ENCODE results near the gene PTCRA.
"Not testable (repeated sequence)": the region's sequence is repeated elsewhere in the genome, so short reads cannot be mapped to it uniquely, and the experiment has no call there.

The PTCRA gene

GRCh38 chr6:42939810-42940167 lies 23.9 kb downstream of the PTCRA start:
- no peak for DNase-seq (ENCODE audit: low read depth in 1 of 2, low spot score in 1 of 2)

- DNase-seq (ENCODE audit: low read depth in 1 of 2, low spot score in 1 of 2), result no peak
Observed at GRCh38 chr6:42940493-42941045, 24.7 kb downstream of the PTCRA start.

DNA sequence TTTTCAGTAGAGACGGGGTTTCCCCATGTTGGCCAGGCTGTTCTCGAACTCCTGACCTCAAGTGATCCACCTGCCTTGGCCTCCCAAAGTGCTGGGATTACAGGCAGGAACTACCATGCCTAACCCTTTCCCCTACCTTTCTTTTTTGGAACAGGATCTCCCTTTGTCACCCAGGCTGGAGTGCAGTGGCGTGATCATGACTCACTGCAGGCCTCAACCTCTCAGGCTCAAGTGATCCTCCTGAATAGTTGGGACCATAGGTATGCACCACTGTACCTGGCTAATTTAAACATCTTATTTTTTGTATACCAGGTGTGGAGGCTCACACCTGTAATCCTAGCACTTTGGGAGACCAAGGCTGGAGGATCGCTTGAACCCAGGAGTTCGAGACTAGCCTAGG lies 25.5 kb downstream of the PTCRA start:
- not testable (repeated sequence) for DNase-seq (ENCODE audit: low read depth in 1 of 2, low spot score in 1 of 2)

DNA sequence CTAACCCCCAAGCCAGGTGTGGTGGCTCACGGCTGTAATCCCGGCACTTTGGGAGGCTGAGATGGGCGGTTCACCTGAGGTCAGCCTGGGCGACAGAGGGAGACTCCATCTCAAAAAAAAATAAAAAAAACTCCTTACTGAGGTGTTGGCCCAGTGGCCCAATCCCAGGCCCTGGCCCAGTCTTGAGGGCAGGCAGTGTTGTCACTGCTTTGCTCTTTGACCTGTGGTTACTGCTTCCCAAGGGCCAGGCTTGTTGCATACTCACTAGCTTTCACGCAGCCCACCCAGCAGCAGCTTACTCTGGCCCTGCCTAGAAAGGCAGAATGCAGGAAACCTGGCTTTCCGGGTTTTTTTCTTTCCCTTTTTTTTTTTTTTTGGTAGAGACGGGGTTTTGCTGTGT lies 26.6 kb downstream of the PTCRA start:
- no peak for DNase-seq (ENCODE audit: low read depth in 1 of 2, low spot score in 1 of 2)

- DNase-seq (ENCODE audit: low read depth in 1 of 2, low spot score in 1 of 2), result no peak
Observed at GRCh38 chr6:42947950-42948349, 32.1 kb downstream of the PTCRA start.

DNA sequence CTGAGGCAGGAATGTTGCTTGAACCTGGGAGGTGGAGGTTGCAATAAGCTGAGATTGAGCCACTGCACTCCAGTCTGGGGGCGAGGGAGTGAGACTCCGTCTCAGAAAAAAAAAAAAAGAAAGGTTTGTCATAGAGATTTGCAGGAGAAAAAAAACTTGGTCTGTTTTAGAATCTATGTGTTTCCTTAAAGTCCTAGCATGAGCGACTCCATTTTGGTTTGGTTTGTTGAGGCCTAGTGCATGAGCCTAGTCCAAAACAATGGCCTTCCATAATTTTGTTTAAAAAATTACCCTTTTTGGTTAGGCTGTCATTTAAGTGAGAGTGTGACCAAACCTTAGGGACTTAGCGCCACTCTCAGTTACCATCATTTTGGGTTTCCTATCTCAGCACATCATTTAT lies 36.5 kb downstream of the PTCRA start:
- no peak for DNase-seq (ENCODE audit: low read depth in 1 of 2, low spot score in 1 of 2)

DNA sequence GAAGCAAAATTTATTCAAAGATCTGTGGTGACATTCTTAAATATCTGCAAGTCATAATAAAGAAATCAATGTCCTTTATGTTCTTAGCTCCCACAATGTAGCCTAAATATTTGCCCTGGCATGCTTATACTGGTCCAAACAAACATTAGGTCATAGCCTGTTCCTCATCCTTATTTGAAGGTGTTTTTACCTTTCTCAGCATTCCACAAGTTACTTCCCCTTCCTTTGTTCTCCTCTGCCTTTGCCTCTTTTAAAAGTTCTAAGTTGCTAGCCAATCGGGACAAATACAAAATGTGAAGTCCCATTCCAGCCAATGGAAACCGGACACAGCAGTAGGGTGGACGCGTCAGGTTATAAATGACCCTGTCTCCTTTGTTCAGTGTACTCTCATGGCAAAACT lies 38.6 kb downstream of the PTCRA start:
- DNase-seq (ENCODE audit: low read depth in 1 of 2, low spot score in 1 of 2), result not testable (repeated sequence)

DNA sequence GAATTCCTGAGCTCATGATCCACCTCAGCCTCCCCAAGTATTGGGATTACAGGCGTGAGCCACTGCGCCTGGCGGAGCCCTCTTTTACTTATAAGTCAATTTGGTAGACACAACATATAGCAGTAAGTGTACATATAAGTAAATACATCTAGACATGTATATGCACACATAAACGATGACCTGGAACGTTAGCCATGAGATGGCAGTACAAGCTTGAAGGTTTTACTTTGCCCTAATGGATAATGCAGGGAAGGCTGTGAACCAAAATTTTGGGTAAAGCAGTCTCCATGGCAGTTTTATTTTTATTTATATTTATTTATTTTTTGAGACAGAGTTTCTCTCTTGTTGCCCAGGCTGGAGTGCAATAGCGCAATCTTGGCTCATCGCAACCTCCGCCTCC lies 42.3 kb downstream of the PTCRA start:
- DNase-seq (ENCODE audit: low read depth in 1 of 2, low spot score in 1 of 2), result no peak

DNA sequence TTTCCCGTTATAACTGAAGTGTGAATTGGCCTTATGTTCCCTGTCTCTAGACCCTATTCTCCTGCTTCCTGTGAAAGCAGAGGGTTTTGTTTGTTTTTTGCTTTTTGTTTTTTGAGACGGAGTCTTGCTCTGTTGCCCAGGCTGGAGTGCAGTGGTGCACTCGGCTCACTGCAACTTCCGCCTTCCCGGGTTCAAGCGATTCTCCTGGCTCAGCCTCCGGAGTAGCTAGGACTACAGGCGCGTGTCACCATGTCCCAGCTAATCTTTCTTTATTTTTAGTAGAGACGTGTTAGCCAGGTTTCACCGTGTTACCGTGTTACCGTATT lies 44.0 kb downstream of the PTCRA start:
- DNase-seq (ENCODE audit: low read depth in 1 of 2, low spot score in 1 of 2), result no peak

DNA sequence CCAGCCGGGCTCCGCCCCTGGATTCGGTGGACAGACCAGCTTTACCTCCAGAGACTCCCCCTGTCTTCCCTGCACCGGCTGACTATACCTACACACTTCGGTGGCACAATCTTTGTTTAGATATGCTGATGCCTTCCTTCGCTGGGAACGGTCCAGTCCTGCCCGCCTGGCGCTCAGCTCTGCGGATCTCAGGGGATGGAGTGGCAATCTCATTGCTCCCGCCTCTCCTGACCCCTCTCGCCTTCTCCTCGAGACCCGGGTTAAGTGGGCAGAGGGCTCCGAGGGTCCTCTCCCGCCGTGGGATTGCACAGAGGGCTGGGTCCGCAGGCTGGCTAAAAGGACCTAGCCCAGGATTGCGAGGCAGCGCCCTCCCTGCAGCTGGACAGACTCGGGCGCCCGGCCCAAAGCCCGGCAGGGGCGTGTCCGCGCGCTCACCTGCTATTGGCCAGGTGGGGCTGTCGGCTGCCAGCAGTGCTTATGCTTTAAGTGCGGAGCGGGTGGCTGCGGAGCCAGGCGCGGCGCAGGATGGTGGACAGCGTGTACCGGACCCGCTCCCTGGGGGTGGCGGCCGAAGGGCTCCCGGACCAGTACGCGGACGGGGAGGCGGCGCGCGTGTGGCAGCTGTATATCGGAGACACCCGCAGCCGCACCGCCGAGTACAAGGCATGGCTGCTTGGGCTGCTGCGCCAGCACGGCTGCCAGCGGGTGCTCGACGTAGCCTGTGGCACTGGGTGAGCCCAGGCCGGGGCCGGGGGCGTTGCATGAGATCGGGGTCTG lies 44.6 kb downstream of the PTCRA start, which contains the start of gene GNMT:
Gene GNMT (plus strand): TSS at position 512 of the 777 bp plus-strand sequence. CDS start 14 bp downstream, at position 526.
- DNase-seq (ENCODE audit: low read depth in 1 of 2, low spot score in 1 of 2), result no peak

DNA sequence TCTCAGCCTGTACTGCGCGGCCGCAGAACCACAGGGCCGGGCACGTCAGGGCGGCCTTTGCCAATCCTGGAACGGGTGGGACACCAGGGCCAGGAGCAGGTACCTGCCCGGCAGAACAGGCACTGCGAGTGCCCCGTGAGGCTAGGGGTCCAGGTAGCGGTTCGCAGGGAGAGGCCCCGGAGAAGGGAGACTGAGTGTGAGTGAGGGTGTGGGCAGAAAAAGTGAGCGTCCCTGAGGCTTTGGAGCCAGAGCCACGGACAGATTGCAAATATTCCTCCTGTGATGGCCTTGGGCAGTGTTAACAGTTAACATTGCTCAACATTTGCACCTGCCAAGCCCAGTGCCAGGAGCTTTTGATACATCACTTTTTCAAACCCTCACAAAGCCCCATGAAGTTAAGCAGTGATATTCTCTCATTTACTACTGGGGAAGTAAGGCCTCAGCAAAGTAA lies 45.2 kb downstream of the PTCRA start:
- DNase-seq (ENCODE audit: low read depth in 1 of 2, low spot score in 1 of 2), result no peak

GRCh38 chr6:42962096-42962495 lies 46.2 kb downstream of the PTCRA start:
- DNase-seq (ENCODE audit: low read depth in 1 of 2, low spot score in 1 of 2), result no peak

DNA sequence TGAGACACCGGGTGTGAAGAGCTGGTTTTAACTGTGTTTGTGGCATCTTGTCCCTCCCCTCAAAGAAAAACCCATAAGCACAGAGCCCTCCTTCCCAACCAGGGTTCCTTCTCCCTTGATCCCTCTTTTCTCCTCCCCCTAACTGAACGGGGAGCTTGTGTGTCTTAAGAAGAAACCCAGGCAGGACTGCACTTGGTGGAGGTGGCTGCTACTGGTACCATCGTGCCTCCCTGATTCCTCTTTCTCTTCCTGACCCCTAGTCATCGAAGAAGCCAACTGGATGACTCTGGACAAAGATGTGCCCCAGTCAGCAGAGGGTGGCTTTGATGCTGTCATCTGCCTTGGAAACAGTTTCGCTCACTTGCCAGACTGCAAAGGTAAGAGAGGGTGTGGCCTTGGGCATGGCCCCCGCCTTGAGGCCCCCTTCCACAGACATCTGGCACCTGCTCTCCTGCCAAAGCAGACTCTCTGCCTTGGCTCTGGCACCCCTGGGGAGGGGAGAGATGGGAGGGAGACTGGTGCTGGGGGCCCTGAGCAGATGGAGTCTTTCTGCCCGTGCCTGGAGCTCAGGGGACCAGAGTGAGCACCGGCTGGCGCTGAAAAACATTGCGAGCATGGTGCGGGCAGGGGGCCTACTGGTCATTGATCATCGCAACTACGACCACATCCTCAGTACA lies 46.8 kb downstream of the PTCRA start:
- DNase-seq (ENCODE audit: low read depth in 1 of 2, low spot score in 1 of 2), result no peak

- DNase-seq (ENCODE audit: low read depth in 1 of 2, low spot score in 1 of 2), result no peak
Observed at GRCh38 chr6:42963179-42963854, 47.5 kb downstream of the PTCRA start.

GRCh38 chr6:42963855-42964605 lies 48.2 kb downstream of the PTCRA start:
- DNase-seq (ENCODE audit: low read depth in 1 of 2, low spot score in 1 of 2), result no peak

- DNase-seq (ENCODE audit: low read depth in 1 of 2, low spot score in 1 of 2), result no peak
Observed at GRCh38 chr6:42966571-42966970, 50.7 kb downstream of the PTCRA start.

DNA sequence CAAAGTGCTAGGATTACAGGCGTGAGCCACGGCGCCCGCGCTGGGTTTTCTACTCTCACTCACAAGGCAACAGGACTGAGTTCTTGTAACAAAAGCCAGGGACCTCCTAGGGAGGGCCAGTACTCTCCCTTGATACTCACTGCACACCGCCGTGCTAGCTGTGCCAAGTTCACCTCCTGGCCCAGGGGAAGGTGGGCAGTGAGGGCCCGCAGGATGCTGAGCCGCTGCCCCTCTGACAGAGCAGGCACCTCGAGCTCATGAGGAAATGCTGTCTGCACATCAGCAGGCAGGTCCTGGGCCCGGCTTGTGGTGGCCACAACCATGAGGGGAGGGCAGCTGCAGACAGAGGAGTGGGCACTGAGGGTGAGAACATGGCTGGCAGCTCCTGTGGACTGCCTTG lies 51.4 kb downstream of the PTCRA start:
- DNase-seq (ENCODE audit: low read depth in 1 of 2, low spot score in 1 of 2), result no peak

DNA sequence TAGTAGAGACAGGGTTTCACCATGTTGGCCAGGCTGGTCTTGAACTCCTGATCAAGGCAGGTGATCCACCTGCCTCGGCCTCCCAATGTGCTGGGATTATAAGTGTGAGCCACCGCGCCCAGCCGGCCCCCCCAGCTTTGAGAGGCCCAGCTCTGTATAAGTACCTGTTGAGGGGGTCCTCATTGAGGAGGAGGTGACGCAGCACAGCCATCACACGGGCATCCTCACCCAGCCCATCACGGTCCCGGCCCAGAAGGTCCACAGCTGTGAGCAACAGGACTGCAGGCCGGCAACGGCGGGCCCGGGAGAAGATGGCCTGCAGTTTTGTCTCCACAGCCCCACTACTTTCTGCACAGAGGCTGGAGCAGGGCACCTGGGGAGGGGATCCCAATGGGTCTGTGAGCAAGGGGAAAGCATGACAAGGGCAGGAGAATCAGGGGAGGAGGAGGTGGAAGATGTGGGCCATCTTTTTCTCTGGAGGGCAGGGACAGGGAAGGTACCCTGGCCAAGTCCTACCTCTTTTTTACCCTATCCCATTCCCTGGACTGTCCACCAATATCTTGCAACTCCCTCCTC lies 52.4 kb downstream of the PTCRA start:
- no peak for DNase-seq (ENCODE audit: low read depth in 1 of 2, low spot score in 1 of 2)

- no peak for DNase-seq (ENCODE audit: low read depth in 1 of 2, low spot score in 1 of 2)
Observed at GRCh38 chr6:42968783-42969182, 52.9 kb downstream of the PTCRA start.

GRCh38 chr6:42969431-42969830 lies 53.6 kb downstream of the PTCRA start:
- no peak for DNase-seq (ENCODE audit: low read depth in 1 of 2, low spot score in 1 of 2)

DNA sequence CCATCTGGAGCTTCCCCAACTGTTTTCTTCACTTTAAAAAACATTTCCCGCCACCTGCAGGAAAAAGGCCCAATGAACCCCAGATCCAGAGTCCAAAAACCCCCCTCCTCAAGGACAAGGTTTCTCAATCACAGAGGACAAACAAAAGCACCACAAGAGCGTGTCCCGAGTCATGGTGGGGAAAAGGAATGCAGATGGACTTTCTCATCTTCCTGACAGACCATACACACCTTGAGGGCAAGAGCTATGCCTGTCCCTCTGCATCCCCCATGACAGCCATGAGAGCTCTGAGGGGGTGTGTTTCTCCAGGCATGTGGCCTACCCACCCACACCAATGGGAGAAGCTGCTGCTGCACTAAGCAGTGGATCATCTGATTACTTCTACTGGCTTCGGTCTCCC lies 54.1 kb downstream of the PTCRA start:
- DNase-seq (ENCODE audit: low read depth in 1 of 2, low spot score in 1 of 2), result no peak

All from stimulated activated CD4-positive, alpha-beta T cell treated with anti-CD3 and anti-CD28 coated beads, Interleukin-15, amount 100 ng/mL, for 1 hour (primary cell).